ENCODE measurements around the gene CTNNA2.

GRCh38 chr2:79860228-79861058, 347.6 kb downstream of the CTNNA2 start:
- peak; percentile 15 to 50 (median 35) for TF ChIP-seq CTCF (IDR thresholded peaks at IDR 0.05)
- TF ChIP-seq POLR2AphosphoS5 (IDR thresholded peaks at IDR 0.05) = no peak

Data from transverse colon (tissue), 4 donors.